Stimulated activated CD8-positive, alpha-beta memory T cell treated with anti-CD3 and anti-CD28 coated beads, Interleukin-2, amount 100 ng/mL, for 48 hours (primary cell): ENCODE data around the gene MRFAP1.
A peak's percentile ranks its signal among the peaks of the same experiment; 100 is the strongest.

Experiments
- DNase-seq, 2 donors: peaks; one replicate each; pipeline ENCODE4 v3.0.0-alpha.2; 2020; ENCODE audit warnings: low read depth in 2 of 2

Gene MRFAP1

DNA sequence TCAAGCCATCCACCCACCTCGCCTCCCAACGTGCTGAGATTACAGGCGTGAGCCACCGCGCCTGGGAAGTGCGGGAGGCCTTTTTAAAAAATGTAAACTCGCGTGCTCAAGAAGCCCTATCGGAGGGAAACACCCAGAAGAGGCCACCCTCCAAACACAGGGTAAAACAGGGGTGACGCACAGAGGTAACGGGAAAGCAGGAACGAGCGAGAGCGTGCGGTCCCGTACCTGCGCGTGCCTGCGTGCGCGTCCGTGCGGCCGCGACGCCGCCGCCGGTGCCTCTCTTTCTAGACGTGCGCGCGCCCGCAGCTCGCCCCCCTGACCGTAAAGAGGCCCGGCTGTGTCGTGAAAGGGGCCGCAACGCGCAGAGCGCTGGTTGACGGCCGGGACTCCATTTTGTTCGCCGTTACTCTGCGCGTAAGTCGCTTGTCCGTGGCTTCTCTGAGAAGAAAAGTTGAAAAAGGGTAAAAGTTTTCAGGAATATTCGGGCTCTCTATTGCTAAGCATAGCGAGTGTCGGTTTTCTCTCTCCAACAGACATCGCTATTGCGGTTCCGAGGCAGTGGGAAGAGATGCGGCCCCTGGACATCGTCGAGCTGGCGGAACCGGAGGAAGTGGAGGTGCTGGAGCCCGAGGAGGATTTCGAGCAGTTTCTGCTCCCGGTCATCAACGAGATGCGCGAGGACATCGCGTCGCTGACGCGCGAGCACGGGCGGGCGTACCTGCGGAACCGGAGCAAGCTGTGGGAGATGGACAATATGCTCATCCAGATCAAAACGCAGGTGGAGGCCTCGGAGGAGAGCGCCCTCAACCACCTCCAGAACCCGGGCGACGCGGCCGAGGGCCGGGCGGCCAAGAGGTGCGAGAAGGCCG is at the start of gene MRFAP1:
TSS of gene MRFAP1 (plus strand) at position 394 of the 872 bp plus-strand sequence. CDS start at position 572, 178 bp downstream.
- DNase-seq, result peak; percentile 82 to 91

DNA sequence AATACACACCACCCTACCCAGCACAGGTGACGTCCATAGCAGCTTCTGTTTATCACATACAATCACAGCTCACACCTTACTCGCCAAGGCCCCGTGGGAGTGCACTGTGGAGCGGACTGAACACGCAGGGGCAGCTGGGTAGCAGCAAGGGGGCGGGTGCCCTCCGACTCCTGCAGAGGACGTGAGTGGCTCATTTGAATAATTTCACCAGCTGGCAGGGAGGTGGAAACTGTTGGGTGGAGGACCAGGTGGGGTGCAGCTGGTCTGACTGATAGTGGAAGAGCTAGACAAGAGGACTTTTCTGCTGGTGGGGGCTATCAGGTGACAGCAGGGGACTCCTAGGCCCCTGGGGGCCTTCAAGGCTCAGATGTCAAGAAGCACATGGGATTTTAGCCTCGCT is 49.2 kb upstream of the MRFAP1 start:
- no peak for DNase-seq

DNA sequence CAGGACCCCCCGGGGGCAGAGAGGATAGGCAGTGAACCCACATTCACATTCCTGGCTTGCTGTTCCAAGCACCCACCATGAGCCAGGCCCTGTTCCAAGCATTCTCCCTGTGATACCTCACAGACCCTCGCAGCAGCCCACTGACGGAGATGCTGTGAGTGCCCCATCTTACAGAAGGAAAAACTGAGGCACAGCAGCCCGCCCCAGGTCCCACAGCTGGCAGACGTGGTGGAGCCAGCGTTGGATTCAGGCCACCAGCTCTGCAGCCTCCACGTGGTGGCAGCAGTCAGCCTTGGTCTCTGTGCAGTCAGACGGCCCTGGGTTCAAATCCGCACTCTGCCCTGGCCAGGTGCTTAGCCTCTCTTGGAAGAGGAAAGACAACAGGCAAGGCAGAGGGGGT is 48.7 kb upstream of the MRFAP1 start:
- no peak for DNase-seq

- DNase-seq, result no peak
Observed at GRCh38 chr4:6592804-6593563, 47.5 kb upstream of the MRFAP1 start.

GRCh38 chr4:6594341-6594740 is 46.1 kb upstream of the MRFAP1 start:
- no peak for DNase-seq

GRCh38 chr4:6594826-6595355 is 45.6 kb upstream of the MRFAP1 start:
- DNase-seq, result no peak

- DNase-seq, result no peak
Observed at GRCh38 chr4:6595897-6596537, 44.5 kb upstream of the MRFAP1 start.

GRCh38 chr4:6596948-6597347 is 43.5 kb upstream of the MRFAP1 start:
- DNase-seq, result no peak

- DNase-seq, result no peak
Observed at GRCh38 chr4:6598127-6598526, 42.4 kb upstream of the MRFAP1 start.

DNA sequence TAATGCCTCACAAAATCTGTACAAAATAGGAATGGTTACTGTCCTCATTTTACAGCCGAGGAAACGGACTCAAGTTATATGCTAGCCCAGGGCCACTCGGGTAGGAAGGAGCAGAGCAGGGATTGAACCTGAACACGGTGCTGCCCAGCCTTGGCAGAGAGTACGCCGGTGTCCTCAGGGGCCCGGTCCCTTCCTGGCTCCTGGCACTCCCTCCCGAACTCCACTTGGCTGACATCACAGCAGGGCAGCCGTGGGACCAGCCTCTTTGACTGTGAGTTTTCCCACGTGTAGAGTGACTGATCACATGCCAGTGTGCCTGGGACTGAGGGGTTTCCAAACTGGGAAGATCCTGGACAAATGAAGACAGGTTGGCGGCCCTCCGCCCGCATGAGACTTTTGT is 41.8 kb upstream of the MRFAP1 start:
- DNase-seq, result no peak

DNA sequence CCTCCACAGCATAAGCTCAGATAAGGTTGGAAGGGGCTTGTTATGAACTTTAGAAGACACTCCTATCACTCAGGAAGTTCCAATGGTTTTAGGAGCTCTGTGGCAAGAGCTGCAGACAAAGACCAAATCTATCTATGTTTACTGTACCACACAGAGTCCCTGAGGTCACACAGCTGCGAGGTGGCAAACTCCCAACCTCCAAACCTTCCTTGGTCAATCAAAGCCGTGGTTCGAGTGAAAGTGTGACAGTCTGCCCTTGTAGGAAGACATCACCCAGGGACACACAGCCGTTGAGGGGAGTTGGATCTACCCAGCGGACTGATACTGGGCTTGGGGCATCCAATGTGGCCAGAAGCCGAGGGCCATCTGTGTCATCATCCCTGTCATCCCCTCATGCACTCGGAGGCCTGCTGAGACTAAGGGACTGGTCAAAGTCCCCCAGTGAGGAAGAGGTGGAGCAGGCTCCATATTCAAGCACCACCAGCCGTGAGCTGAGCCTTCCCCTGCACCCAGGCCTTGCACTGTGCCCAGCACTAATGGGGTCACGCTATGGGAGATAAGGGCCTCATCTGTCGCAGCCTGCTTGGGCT is 38.7 kb upstream of the MRFAP1 start:
- no peak for DNase-seq

DNA sequence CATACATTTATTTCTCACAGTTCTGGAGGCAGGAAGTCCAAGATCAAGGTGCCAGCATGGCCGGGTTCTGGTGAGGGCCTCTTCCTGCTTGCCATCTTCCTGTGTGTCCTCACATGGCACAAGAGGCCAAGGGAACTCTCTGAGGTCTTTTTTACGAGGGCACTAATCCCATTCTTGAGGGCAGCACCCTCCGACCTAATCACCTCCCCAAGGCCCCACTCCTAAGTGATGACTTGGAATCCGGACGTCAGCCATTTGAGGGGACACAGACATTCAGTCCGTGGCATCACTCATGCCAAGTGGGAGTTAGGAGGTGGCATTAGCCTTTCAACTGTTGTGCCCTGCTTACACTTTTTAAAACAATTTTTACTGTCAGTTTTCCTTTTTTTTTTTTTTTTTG is 38.2 kb upstream of the MRFAP1 start:
- no peak for DNase-seq

DNA sequence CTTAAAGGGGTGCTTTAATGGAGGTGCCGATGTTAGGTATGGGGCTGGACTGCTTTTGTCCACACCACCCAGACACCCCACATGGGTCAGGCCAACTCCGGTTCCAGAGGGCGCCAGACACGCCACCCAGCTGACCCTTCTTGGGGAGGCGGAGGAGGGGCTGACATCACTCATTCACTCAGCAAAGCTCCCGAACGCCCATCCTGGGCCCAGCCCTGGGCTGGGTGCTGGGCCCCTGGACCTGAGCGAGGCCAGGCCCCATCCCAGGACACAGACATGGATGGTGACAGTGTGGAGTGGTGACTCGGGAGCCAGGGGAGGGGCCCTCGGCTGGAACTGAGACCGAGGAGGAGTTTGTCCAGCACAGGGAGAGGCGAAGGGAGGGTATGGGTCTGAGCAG is 37.4 kb upstream of the MRFAP1 start:
- no peak for DNase-seq

GRCh38 chr4:6605114-6605513 is 35.4 kb upstream of the MRFAP1 start:
- DNase-seq, result no peak

- DNase-seq, result no peak
Observed at GRCh38 chr4:6605605-6606004, 34.9 kb upstream of the MRFAP1 start.

- DNase-seq, result no peak
Observed at GRCh38 chr4:6606465-6607235, 33.8 kb upstream of the MRFAP1 start.

GRCh38 chr4:6607368-6608055 is 33.0 kb upstream of the MRFAP1 start:
- no peak for DNase-seq

GRCh38 chr4:6608758-6609414 is 31.6 kb upstream of the MRFAP1 start:
- peak in 1 of 2 donors; percentile 13 for DNase-seq

GRCh38 chr4:6609415-6610079 is 30.9 kb upstream of the MRFAP1 start:
- no peak for DNase-seq
